HepG2 (cell line): ENCODE results near the gene CLDN4. TPM values are rescaled to one million over a fixed set of nuclear protein-coding genes. Genes with fewer than 3 reads are reported as not detected.

ENCODE experiments used
- ATAC-seq: fragments of 200-7000 bp; cut with Tn5 transposase; 3 replicates; pipeline ENCODE4 v1.9.1; 2020; ENCODE audit warnings: mild to moderate bottlenecking, moderate library complexity
- Bru-seq: library from RNA; stranded (reverse); fragments of 400-500 nt; gene quantifications from one replicate; lab custom pipeline; 2021; lab: Mats Ljungman, UMichigan
- BruChase-seq, 2 experiments: library from RNA; stranded (reverse); fragments of 400-500 nt; gene quantifications; one replicate each; lab custom pipeline; 2021; lab: Mats Ljungman, UMichigan
- BruUV-seq: library from RNA; stranded (reverse); fragments of 400-500 nt; replicated peaks from 2 replicates; lab custom pipeline; 2021; lab: Mats Ljungman, UMichigan
- CTCF ChIA-PET: fragments of 300-600 bp; formaldehyde crosslinking; extraction: SDS; loops from one replicate; lab custom pipeline; 2021; ENCODE audit warnings: low total read pairs, inconsistent platforms, low intra/inter-chr PET ratio; lab: Yijun Ruan, JAX
- POLR2A ChIA-PET: fragments of 350-600 bp; sonication (Branson Sonifier 250); formaldehyde crosslinking; loops from one replicate; lab custom pipeline; 2020; ENCODE audit warnings: antibody characterized with exemption, inconsistent platforms; lab: Yijun Ruan, JAX
- DNase-seq: peaks from one replicate; pipeline ENCODE4 v3.0.0-alpha.2; 2015; ENCODE audit warnings: low spot score
- FAIRE-seq: peaks from 3 replicates; lab custom pipeline; 2011; peaks lifted over from hg19 to GRCh38; lab: Jason Lieb, UNC
- H2AFZ ChIP-seq: one replicate; pipeline ENCODE4 v1.6.1; 2011; ENCODE audit warnings: low read length, inconsistent platforms
- H3K27ac ChIP-seq: fragments of 300-600 bp; 3 replicates; pipeline ENCODE4 v1.8.0; 2011; ENCODE audit warnings: mixed run types, mild to moderate bottlenecking, mixed read lengths, low read length, inconsistent platforms; ENCODE audit not compliant: insufficient read depth; ENCODE audit errors: extremely low read length
- H3K27me3 ChIP-seq, 2 experiments: fragments of 200-600 bp in 1 of 2; 2 replicates in 1 of 2; 3 replicates in 1 of 2; pipeline versions ENCODE4 v1.6.0 to v1.8.0; 2011; ENCODE audit warnings: low read length in 2 of 2, mild to moderate bottlenecking in 2 of 2, moderate library complexity in 2 of 2, inconsistent platforms in 1 of 2; ENCODE audit not compliant: insufficient read depth in 2 of 2, control insufficient read depth in 1 of 2
- H3K36me3 ChIP-seq, 2 experiments: fragments of 200-600 bp in 1 of 2; replicated peaks in 1 of 2; 2 replicates in 1 of 2; 3 replicates in 1 of 2; pipeline versions ENCODE4 v1.5.1 to v1.8.0; 2011; ENCODE audit warnings: low read length in 2 of 2, inconsistent platforms in 1 of 2; ENCODE audit not compliant: insufficient read depth in 2 of 2, control insufficient read depth in 1 of 2
- H3K4me1 ChIP-seq: 2 replicates; pipeline ENCODE4 v1.5.1; 2012; ENCODE audit warnings: low read length, inconsistent platforms; ENCODE audit not compliant: insufficient read depth
- H3K4me2 ChIP-seq: 2 replicates; pipeline ENCODE4 v1.6.0; 2011; ENCODE audit warnings: low read depth, low read length, inconsistent platforms
- H3K4me3 ChIP-seq, 3 experiments: fragments of 200-600 bp in 1 of 3; sonication (generic), shearing (Covaris generic) in 1 of 3; replicated peaks in 1 of 3; 2 replicates each; pipeline ENCODE4 v1.5.1; 2011 to 2016; ENCODE audit warnings: low read length in 3 of 3, inconsistent platforms in 2 of 3, low read depth in 2 of 3, mild to moderate bottlenecking in 2 of 3, control low read depth in 1 of 3, mixed read lengths in 1 of 3; ENCODE audit not compliant: insufficient read depth in 1 of 3
- H3K79me2 ChIP-seq: one replicate; pipeline ENCODE4 v1.6.1; 2011; ENCODE audit warnings: low read length, inconsistent platforms; ENCODE audit not compliant: insufficient read depth
- H3K9ac ChIP-seq: 2 replicates; pipeline ENCODE4 v1.6.0; 2011; ENCODE audit warnings: mild to moderate bottlenecking, low read depth, low read length, inconsistent platforms; ENCODE audit not compliant: insufficient read depth
- H3K9me3 ChIP-seq: 2 replicates; pipeline ENCODE4 v1.5.1; 2012; ENCODE audit warnings: mild to moderate bottlenecking, low read length
- H4K20me1 ChIP-seq: 2 replicates; pipeline ENCODE4 v1.6.0; 2011; ENCODE audit warnings: inconsistent platforms, mild to moderate bottlenecking, low read length, moderate library complexity; ENCODE audit not compliant: insufficient read depth
- ARNT ChIP-seq: fragments of 450-650 bp; IDR thresholded peaks from 2 replicates; pipeline ENCODE4 v1.6.1; 2017
- CHD4 ChIP-seq: fragments of 200-600 bp; sonication (generic); IDR thresholded peaks from 2 replicates; pipeline ENCODE4 v1.7.0; 2017; ENCODE audit warnings: mild to moderate bottlenecking, low read length, borderline replicate concordance
- CREB1 ChIP-seq, 2 experiments: fragments of 450-650 bp in 1 of 2; IDR thresholded peaks; 2 replicates each; pipeline ENCODE4 v1.6.1; 2016 to 2017; ENCODE audit warnings: control low read depth in 1 of 2, mild to moderate bottlenecking in 1 of 2, missing compliant biosample characterization in 1 of 2, missing genetic modification characterization in 1 of 2
- JUND ChIP-seq: sonication (generic); formaldehyde crosslinking; IDR thresholded peaks from 2 replicates; pipeline ENCODE4 v1.8.0; 2022; ENCODE audit warnings: mild to moderate bottlenecking, missing genetic modification reagents
- MAFK ChIP-seq, 2 experiments: IDR thresholded peaks in 1 of 2; conservative IDR thresholded peaks in 1 of 2; 2 replicates each; pipeline ENCODE4 v1.6.1; 2011; ENCODE audit warnings: improper control_type of control experiment in 2 of 2, low read length in 2 of 2
- NFRKB ChIP-seq: fragments of 450-650 bp; IDR thresholded peaks from 2 replicates; pipeline ENCODE4 v1.6.1; 2017
- PCBP2 ChIP-seq: fragments of 200-400 bp; formaldehyde crosslinking; optimal IDR thresholded peaks from 2 replicates; pipeline ENCODE3; 2018; ENCODE audit warnings: low read length, low read depth; ENCODE audit not compliant: poor library complexity, severe bottlenecking
- PHF5A ChIP-seq: IDR thresholded peaks from one replicate; pipeline ENCODE4 v1.6.1; 2018; ENCODE audit warnings: low read depth, missing genetic modification reagents; ENCODE audit not compliant: unreplicated experiment
- RFX1 ChIP-seq: fragments of 450-650 bp; IDR thresholded peaks from 2 replicates; pipeline ENCODE4 v1.6.1; 2017
- SRY ChIP-seq: sonication (generic); formaldehyde crosslinking; IDR thresholded peaks from 2 replicates; pipeline ENCODE4 v1.8.0; 2022; ENCODE audit warnings: mild to moderate bottlenecking, missing genetic modification reagents
- XRCC5 ChIP-seq: fragments of 200-400 bp; formaldehyde crosslinking; optimal IDR thresholded peaks from 2 replicates; pipeline ENCODE3; 2017; ENCODE audit warnings: mild to moderate bottlenecking, low read length
- ZBTB7B ChIP-seq: sonication (generic); formaldehyde crosslinking; IDR thresholded peaks from 2 replicates; pipeline ENCODE4 v1.4.0; 2020; ENCODE audit warnings: missing genetic modification reagents
- ZFP36L1 ChIP-seq: sonication (generic); formaldehyde crosslinking; IDR thresholded peaks from 2 replicates; pipeline ENCODE4 v1.8.0; 2022; ENCODE audit warnings: mild to moderate bottlenecking, missing genetic modification reagents, moderate library complexity
- ZNF576 ChIP-seq: sonication (generic); formaldehyde crosslinking; IDR thresholded peaks from 2 replicates; pipeline ENCODE4 v1.4.0; 2020; ENCODE audit warnings: mild to moderate bottlenecking, missing genetic modification reagents
- ZNF740 ChIP-seq: sonication (generic); formaldehyde crosslinking; IDR thresholded peaks from 2 replicates; pipeline ENCODE4 v1.4.0; 2020; ENCODE audit warnings: missing genetic modification reagents
- ZNF773 ChIP-seq: sonication (generic); formaldehyde crosslinking; IDR thresholded peaks from 2 replicates; pipeline ENCODE4 v1.4.0; 2020; ENCODE audit warnings: missing genetic modification reagents, borderline replicate concordance
- ZNF792 ChIP-seq: IDR thresholded peaks from 2 replicates; pipeline ENCODE4 v1.6.1; 2016
- WGBS: methylation state at CpG from one replicate; pipeline ENCODE4 v1.1.6; 2017; ENCODE audit warnings: low lambda C conversion rate; 5-methylcytosine and 5-hydroxymethylcytosine counted together
- in situ Hi-C: cut with HindIII; loops from 2 replicates; pipeline ENCODE4 v1.10.0; 2017; ENCODE audit warnings: low pct_unique_long_range_greater_than_20kb; ENCODE audit not compliant: extremely low pct_ligation_motif_present
- intact Hi-C: fragments of 100-400 bp; cut with micrococcal nuclease; formaldehyde crosslinking; loops from one replicate; pipeline ENCODE4 v1.10.0; 2022; ENCODE audit not compliant: unreplicated experiment
- long read RNA-seq, 2 experiments: library from RNA in 1 of 2; library from polyadenylated mRNA in 1 of 2; stranded (forward) in 1 of 2; unstranded in 1 of 2; transcript quantifications; one replicate each; pipeline ENCODE4 v2.0.0, GENCODE V29; 2019 to 2022
- polyA minus RNA-seq, 3 experiments: library from RNA; depleted of rRNA, polyadenylated mRNA; stranded (reverse); fragments of >200 nt; gene quantifications; 2 replicates each; pipeline ENCODE4 v1.2.3, GENCODE V29; 2011; ENCODE audit warnings: low replicate concordance in 1 of 3
- polyA plus RNA-seq, 8 experiments: library from polyadenylated mRNA; depleted of rRNA in 3 of 8; stranded (reverse) in 7 of 8; unstranded in 1 of 8; fragments of >200 nt; fragmentation: Illumina TruSeq in 4 of 8; extraction: Trizol in 4 of 8; gene quantifications; 2 replicates each; pipeline versions ENCODE4 v1.2.1 to v1.2.3, GENCODE V29; 2011 to 2016; ENCODE audit warnings: low read depth in 4 of 8, missing spikeins in 1 of 8, mixed read lengths in 1 of 8; ENCODE audit not compliant: insufficient read depth in 1 of 8
- total RNA-seq, 5 experiments: library from RNA; depleted of rRNA; stranded (reverse); fragments of >200 nt; fragmentation: Illumina TruSeq; extraction: Trizol; gene quantifications; 2 replicates each; pipeline ENCODE4 v1.2.3, GENCODE V29; 2016; ENCODE audit warnings: low read depth in 1 of 5

CLDN4 gene
- total RNA-seq (2016; rRNA removed; fragmentation: Illumina TruSeq; extraction: Trizol) (9.4 and 28.2 TPM in 2 replicates), polyA plus RNA-seq (2011; rRNA removed) (35.7 and 47.4 TPM in 2 replicates), polyA minus RNA-seq (2011; rRNA and poly(A)+ RNA removed; ENCODE audit: low replicate concordance) (55.3 and 116 TPM in 2 replicates), Bru-seq, nascent RNA (percentile 63 among the genes with signal in this experiment), BruChase-seq, experiment 1, labeled RNA remaining after a 6-hour chase (percentile 91 among the genes with signal in this experiment), BruChase-seq, experiment 2, labeled RNA remaining after a 2-hour chase (percentile 93 among the genes with signal in this experiment)
- 4.3 and 4.7 TPM in 2 replicates for total RNA-seq (2016; cell fraction: cytosol; rRNA removed; fragmentation: Illumina TruSeq; extraction: Trizol; ENCODE audit: low read depth)
- 9.9 and 28.5 TPM in 2 replicates for total RNA-seq (2016; cell fraction: insoluble cytoplasmic fraction; rRNA removed; fragmentation: Illumina TruSeq; extraction: Trizol)
- total RNA-seq (2016; cell fraction: membrane; rRNA removed; fragmentation: Illumina TruSeq; extraction: Trizol), result 7.4 and 7.9 TPM in 2 replicates
- total RNA-seq (2016; cell fraction: nucleus; rRNA removed; fragmentation: Illumina TruSeq; extraction: Trizol), result 24.8 and 28.9 TPM in 2 replicates
- 46.8 and 65.8 TPM in 2 replicates for polyA plus RNA-seq (2011; cell fraction: cytosol; rRNA removed)
- 34.9 and 35.5 TPM in 2 replicates for polyA plus RNA-seq (2011; cell fraction: nucleus; rRNA removed)
- 16.0 and 29.2 TPM in 2 replicates for polyA plus RNA-seq (2012)
- polyA plus RNA-seq (2016; cell fraction: cytosol; fragmentation: Illumina TruSeq; extraction: Trizol; ENCODE audit: low read depth), result 2.9 and 3.1 TPM in 2 replicates
- 8.7 and 9.9 TPM in 2 replicates for polyA plus RNA-seq (2016; cell fraction: insoluble cytoplasmic fraction; fragmentation: Illumina TruSeq; extraction: Trizol; ENCODE audit: low read depth)
- 3.9 and 4.0 TPM in 2 replicates for polyA plus RNA-seq (2016; cell fraction: membrane; fragmentation: Illumina TruSeq; extraction: Trizol; ENCODE audit: low read depth)
- polyA plus RNA-seq (2016; cell fraction: nucleus; fragmentation: Illumina TruSeq; extraction: Trizol; ENCODE audit: insufficient read depth, low read depth), result 34.6 and 39.8 TPM in 2 replicates
- polyA minus RNA-seq (2011; cell fraction: cytosol; rRNA and poly(A)+ RNA removed), result 39.1 and 50.4 TPM in 2 replicates
- 8.5 and 9.7 TPM in 2 replicates for polyA minus RNA-seq (2011; cell fraction: nucleus; rRNA and poly(A)+ RNA removed)
- long read RNA-seq, experiment 1, transcript CLDN4-201 (1 exons, 1,831 nt), result major isoform, 128 of 128 reads
- long read RNA-seq, experiment 1, partial matches to known transcripts, result 0 of 128 reads
- long read RNA-seq, experiment 1, other reads (novel, unspliced or antisense), result 0 of 128 reads
- long read RNA-seq, experiment 2, transcript CLDN4-201 (1 exons, 1,831 nt), result major isoform, 166 of 166 reads
- long read RNA-seq, experiment 2, partial matches to known transcripts, result 0 of 166 reads
- long read RNA-seq, experiment 2, other reads (novel, unspliced or antisense), result 0 of 166 reads

GRCh38 chr7:73830681-73831583, at the start of gene CLDN4:
TSS of gene CLDN4 (plus strand) at chr7:73830996. CDS start at chr7:73831202, 206 bp downstream.
- peak; percentile 66 for ATAC-seq
- no peaks in the 10 kb centered on the region for H3K36me3 ChIP-seq
- no peak within 1 kb of the TSS for H2AFZ ChIP-seq
- FAIRE-seq, result peak; percentile 15
- H3K4me3 ChIP-seq, result peak within 1 kb of the TSS; percentile 70 to 83 (median 75)
- peak within 1 kb of the TSS; percentile 98 for H3K4me2 ChIP-seq
- peak; percentile 83 for DNase-seq
- intact Hi-C loops (no loop called here), in situ Hi-C loops (no loop called here)
- POLR2A ChIA-PET, result interaction anchor here (1.0 to 5.5 kb wide), 4 partner anchors 9 to 39 kb away, joined by 3 to 55 read pairs (median 4); partner anchors contain the start of gene METTL27
- 5% methylated on average over 4 of the region's 42 CpGs for WGBS
- H3K27me3 ChIP-seq, result peaks cover 0 to 11% of the 10 kb centered on the region in 2 experiments; a peak in 2 of 5 replicates
- H3K27ac ChIP-seq, result peak within 1 kb of the TSS; percentile 55
- H3K4me1 ChIP-seq, result peaks cover 68% of the 10 kb centered on the region
- CTCF ChIA-PET, result no interaction called here
- BruUV-seq, result TSS peak; percentile 95
- no peaks in the 10 kb centered on the region for H3K9me3 ChIP-seq
- peaks cover 12% of the 10 kb centered on the region for H3K79me2 ChIP-seq
- H3K9ac ChIP-seq, result peak within 1 kb of the TSS; percentile 69
- H4K20me1 ChIP-seq, result no peaks in the 10 kb centered on the region
- TF ChIP-seq ZFP36L1 (CRISPR knock-in tag), result no peak
- no peak for TF ChIP-seq PHF5A (CRISPR knock-in tag)
- no peak for TF ChIP-seq CHD4
- TF ChIP-seq NFRKB, result no peak
- peak; percentile 45 for TF ChIP-seq XRCC5
- TF ChIP-seq ZNF576 (CRISPR knock-in tag), result 0 out of 2 replicates have a peak, but pooled peaks have one; percentile 27
- TF ChIP-seq SRY (CRISPR knock-in tag), result no peak
- TF ChIP-seq ARNT, result no peak
- no peak for TF ChIP-seq ZNF740 (CRISPR knock-in tag)
- no peak for TF ChIP-seq RFX1
- no peak for TF ChIP-seq ZNF773 (CRISPR knock-in tag)
- TF ChIP-seq JUND (CRISPR knock-in tag), result peak; percentile 26; the same call in 1 of the 2 replicates
- no peak for TF ChIP-seq MAFK (conservative IDR thresholded peaks at IDR 0.05 in 1 of 2, IDR thresholded peaks at IDR 0.05 in 1 of 2; ENCODE audit: low read length in 2 of 2)
- TF ChIP-seq ZNF792 (CRISPR knock-in tag), result peak; percentile 67
- peak; percentile 59 for TF ChIP-seq CREB1 (IDR thresholded peaks at IDR 0.05)
- no peak for TF ChIP-seq CREB1 (CRISPR knock-in tag; IDR thresholded peaks at IDR 0.05)
- TF ChIP-seq PCBP2, result no peak
- 0 out of 2 replicates have a peak, but pooled peaks have one; percentile 39 for TF ChIP-seq ZBTB7B
